ENCODE data around the gene NUP214. TPM values are rescaled to one million over a fixed set of nuclear protein-coding genes. Genes with fewer than 3 reads are reported as not detected.

NUP214 gene
- total RNA-seq, 2 experiments from 2014 or later, result 40.2 to 41.1 TPM

GRCh38 chr9:131222460-131222859 is 97.1 kb downstream of the NUP214 start:
- CTCF ChIA-PET, result interaction anchor here (1.2 kb wide), 1 partner anchor 114 kb away, joined by 3 read pairs; no protein-coding TSS in a partner anchor
- no peak for DNase-seq
- Mint-ChIP-seq H3K4me3 (no peak overlapping the region), H3K27me3 (ENCODE audit: low read depth) (no peaks in the 10 kb centered on the region), H3K36me3 (ENCODE audit: low read depth) (peaks cover 18% of the 10 kb centered on the region), H3K9me3 (no peaks in the 10 kb centered on the region), H3K4me1 (ENCODE audit: low read depth) (peaks cover 1% of the 10 kb centered on the region), H3K27ac (no peak overlapping the region)
- intact Hi-C loops (cut with micrococcal nuclease), result no loop called here

GRCh38 chr9:131226226-131226625 is 100.8 kb downstream of the NUP214 start:
- peaks cover 1% of the 10 kb centered on the region for H3K4me1 Mint-ChIP-seq (ENCODE audit: low read depth)
- no peaks in the 10 kb centered on the region for H3K9me3 Mint-ChIP-seq
- DNase-seq, result no peak
- peaks cover 20% of the 10 kb centered on the region for H3K36me3 Mint-ChIP-seq (ENCODE audit: low read depth)
- no peak overlapping the region for H3K27ac Mint-ChIP-seq
- CTCF ChIA-PET, result no interaction called here
- H3K4me3 Mint-ChIP-seq, result no peak overlapping the region
- no peaks in the 10 kb centered on the region for H3K27me3 Mint-ChIP-seq (ENCODE audit: low read depth)
- intact Hi-C loops (cut with micrococcal nuclease), result no loop called here

GRCh38 chr9:131227112-131227958 is 101.9 kb downstream of the NUP214 start:
- no peak overlapping the region for H3K27ac Mint-ChIP-seq
- H3K27me3 Mint-ChIP-seq (ENCODE audit: low read depth), result no peaks in the 10 kb centered on the region
- H3K9me3 Mint-ChIP-seq, result no peaks in the 10 kb centered on the region
- CTCF ChIA-PET, result no interaction called here
- peaks cover 23% of the 10 kb centered on the region for H3K36me3 Mint-ChIP-seq (ENCODE audit: low read depth)
- DNase-seq, result no peak
- peaks cover 1% of the 10 kb centered on the region for H3K4me1 Mint-ChIP-seq (ENCODE audit: low read depth)
- intact Hi-C loops (cut with micrococcal nuclease), result no loop called here
- H3K4me3 Mint-ChIP-seq, result no peak overlapping the region

- DNase-seq, result no peak
- H3K36me3 Mint-ChIP-seq (ENCODE audit: low read depth), result peaks cover 20% of the 10 kb centered on the region
- H3K27me3 Mint-ChIP-seq (ENCODE audit: low read depth), result no peaks in the 10 kb centered on the region
- H3K27ac Mint-ChIP-seq, result no peak overlapping the region
- intact Hi-C loops (cut with micrococcal nuclease), result no loop called here
- CTCF ChIA-PET, result interaction anchor here (1.2 kb wide), 1 partner anchor 108 kb away, joined by 4 read pairs; no protein-coding TSS in a partner anchor
- no peak overlapping the region for H3K4me3 Mint-ChIP-seq
- no peaks in the 10 kb centered on the region for H3K9me3 Mint-ChIP-seq
- H3K4me1 Mint-ChIP-seq (ENCODE audit: low read depth), result peaks cover 1% of the 10 kb centered on the region
These were observed 102.6 kb downstream of the NUP214 start for GRCh38 chr9:131227959-131228460.

GRCh38 chr9:131228988-131229387 is 103.6 kb downstream of the NUP214 start:
- peaks cover 25% of the 10 kb centered on the region for H3K36me3 Mint-ChIP-seq (ENCODE audit: low read depth)
- H3K27ac Mint-ChIP-seq, result no peak overlapping the region
- H3K27me3 Mint-ChIP-seq (ENCODE audit: low read depth), result no peaks in the 10 kb centered on the region
- intact Hi-C loops (cut with micrococcal nuclease), result no loop called here
- H3K4me3 Mint-ChIP-seq, result no peak overlapping the region
- H3K4me1 Mint-ChIP-seq (ENCODE audit: low read depth), result peaks cover 10% of the 10 kb centered on the region
- CTCF ChIA-PET, result interaction anchor here (1.2 to 1.3 kb wide), 2 partner anchors 19 to 107 kb away, joined by 3 to 4 read pairs; no protein-coding TSS in a partner anchor
- no peak for DNase-seq
- no peaks in the 10 kb centered on the region for H3K9me3 Mint-ChIP-seq

- CTCF ChIA-PET, result no interaction called here
- Mint-ChIP-seq H3K27ac (peak overlapping the region; percentile 68), H3K9me3 (no peaks in the 10 kb centered on the region), H3K4me1 (ENCODE audit: low read depth) (peaks cover 28% of the 10 kb centered on the region), H3K27me3 (ENCODE audit: low read depth) (no peaks in the 10 kb centered on the region), H3K4me3 (no peak overlapping the region), H3K36me3 (ENCODE audit: low read depth) (peaks cover 28% of the 10 kb centered on the region)
- intact Hi-C loops (cut with micrococcal nuclease), result no loop called here
- DNase-seq, result no peak
These were observed 108.2 kb downstream of the NUP214 start for GRCh38 chr9:131233556-131233955.

- H3K36me3 Mint-ChIP-seq (ENCODE audit: low read depth), result peaks cover 28% of the 10 kb centered on the region
- peak overlapping the region; percentile 68 for H3K27ac Mint-ChIP-seq
- H3K4me3 Mint-ChIP-seq, result no peak overlapping the region
- no peak for DNase-seq
- intact Hi-C loops (cut with micrococcal nuclease), result no loop called here
- no peaks in the 10 kb centered on the region for H3K27me3 Mint-ChIP-seq (ENCODE audit: low read depth)
- peaks cover 31% of the 10 kb centered on the region for H3K4me1 Mint-ChIP-seq (ENCODE audit: low read depth)
- CTCF ChIA-PET, result no interaction called here
- no peaks in the 10 kb centered on the region for H3K9me3 Mint-ChIP-seq
These were observed 108.6 kb downstream of the NUP214 start for GRCh38 chr9:131233995-131234394.

GRCh38 chr9:131234799-131235479 is 109.6 kb downstream of the NUP214 start:
- Mint-ChIP-seq H3K27me3 (ENCODE audit: low read depth) (no peaks in the 10 kb centered on the region), H3K36me3 (ENCODE audit: low read depth) (peaks cover 24% of the 10 kb centered on the region), H3K27ac (no peak overlapping the region), H3K4me1 (ENCODE audit: low read depth) (peaks cover 34% of the 10 kb centered on the region), H3K4me3 (no peak overlapping the region), H3K9me3 (no peaks in the 10 kb centered on the region)
- intact Hi-C loops (cut with micrococcal nuclease), result loop anchor here (5.0 kb wide), 1 partner anchor 102 kb away; no protein-coding TSS in a partner anchor
- no peak for DNase-seq
- CTCF ChIA-PET, result interaction anchor here (0.8 kb wide), 1 partner anchor 16 kb away, joined by 3 read pairs; no protein-coding TSS in a partner anchor

- CTCF ChIA-PET, result interaction anchor here (0.8 kb wide), 1 partner anchor 16 kb away, joined by 3 read pairs; no protein-coding TSS in a partner anchor
- intact Hi-C loops (cut with micrococcal nuclease), result loop anchor here (5.0 kb wide), 1 partner anchor 102 kb away; no protein-coding TSS in a partner anchor
- no peaks in the 10 kb centered on the region for H3K27me3 Mint-ChIP-seq (ENCODE audit: low read depth)
- H3K9me3 Mint-ChIP-seq, result no peaks in the 10 kb centered on the region
- DNase-seq, result no peak
- no peak overlapping the region for H3K4me3 Mint-ChIP-seq
- peaks cover 20% of the 10 kb centered on the region for H3K36me3 Mint-ChIP-seq (ENCODE audit: low read depth)
- peaks cover 34% of the 10 kb centered on the region for H3K4me1 Mint-ChIP-seq (ENCODE audit: low read depth)
- H3K27ac Mint-ChIP-seq, result no peak overlapping the region
These were observed 110.1 kb downstream of the NUP214 start for GRCh38 chr9:131235480-131235851.

- Mint-ChIP-seq H3K27me3 (ENCODE audit: low read depth) (no peaks in the 10 kb centered on the region), H3K4me1 (ENCODE audit: low read depth) (peaks cover 34% of the 10 kb centered on the region), H3K27ac (no peak overlapping the region), H3K9me3 (no peaks in the 10 kb centered on the region), H3K36me3 (ENCODE audit: low read depth) (peaks cover 20% of the 10 kb centered on the region), H3K4me3 (no peak overlapping the region)
- CTCF ChIA-PET, result interaction anchor here (0.6 kb wide), 1 partner anchor 72 kb away, joined by 3 read pairs; no protein-coding TSS in a partner anchor
- no peak for DNase-seq
- intact Hi-C loops (cut with micrococcal nuclease), result loop anchor here (5.0 kb wide), 1 partner anchor 101 kb away; no protein-coding TSS in a partner anchor
These were observed 110.8 kb downstream of the NUP214 start for GRCh38 chr9:131236161-131236560.

GRCh38 chr9:131236761-131237160 is 111.4 kb downstream of the NUP214 start:
- no peak for DNase-seq
- Mint-ChIP-seq H3K27ac (no peak overlapping the region), H3K9me3 (no peaks in the 10 kb centered on the region), H3K4me1 (ENCODE audit: low read depth) (peaks cover 34% of the 10 kb centered on the region), H3K27me3 (ENCODE audit: low read depth) (no peaks in the 10 kb centered on the region), H3K4me3 (no peak overlapping the region), H3K36me3 (ENCODE audit: low read depth) (peaks cover 18% of the 10 kb centered on the region)
- intact Hi-C loops (cut with micrococcal nuclease), result loop anchor here (5.0 kb wide), 1 partner anchor 101 kb away; no protein-coding TSS in a partner anchor
- CTCF ChIA-PET, result interaction anchor here (0.6 kb wide), 1 partner anchor 73 kb away, joined by 3 read pairs; no protein-coding TSS in a partner anchor

- H3K9me3 Mint-ChIP-seq, result no peaks in the 10 kb centered on the region
- H3K4me3 Mint-ChIP-seq, result peak overlapping the region; percentile 15
These were observed 111.9 kb downstream of the NUP214 start for GRCh38 chr9:131237291-131237690.

More at GRCh38 chr9:131237291-131237690, 111.9 kb downstream of the NUP214 start:
- Mint-ChIP-seq H3K27ac (peak overlapping the region; percentile 95), H3K27me3 (ENCODE audit: low read depth) (no peaks in the 10 kb centered on the region), H3K4me1 (ENCODE audit: low read depth) (peaks cover 34% of the 10 kb centered on the region), H3K36me3 (ENCODE audit: low read depth) (peaks cover 17% of the 10 kb centered on the region)
- CTCF ChIA-PET, result interaction anchor here (2.0 to 2.2 kb wide), 2 partner anchors 19 to 99 kb away, joined by 8 to 10 read pairs; no protein-coding TSS in a partner anchor
- no peak for DNase-seq
- intact Hi-C loops (cut with micrococcal nuclease), result loop anchor here (5.0 kb wide), 1 partner anchor 100 kb away; no protein-coding TSS in a partner anchor

Data from activated naive CD4-positive, alpha-beta T cell treated with anti-CD3 and anti-CD28 coated beads for 36 hours (primary cell).